PC-9 (cell line): ENCODE measurements around the gene PIAS1.

Experiments
- EZH2 ChIP-seq: fragments of 200-600 bp; sonication (generic); IDR thresholded peaks from 2 replicates; pipeline ENCODE4 v1.8.0; 2017; ENCODE audit warnings: antibody characterized with exemption, low read depth
- TF ChIP-seq, protein P1 (sequence below): fragments of 200-600 bp; sonication (generic); conservative IDR thresholded peaks from 2 replicates; pipeline ENCODE4 v1.6.1; 2017; ENCODE audit warnings: mixed run types, antibody characterized with exemption, mild to moderate bottlenecking, moderate library complexity

DNA sequence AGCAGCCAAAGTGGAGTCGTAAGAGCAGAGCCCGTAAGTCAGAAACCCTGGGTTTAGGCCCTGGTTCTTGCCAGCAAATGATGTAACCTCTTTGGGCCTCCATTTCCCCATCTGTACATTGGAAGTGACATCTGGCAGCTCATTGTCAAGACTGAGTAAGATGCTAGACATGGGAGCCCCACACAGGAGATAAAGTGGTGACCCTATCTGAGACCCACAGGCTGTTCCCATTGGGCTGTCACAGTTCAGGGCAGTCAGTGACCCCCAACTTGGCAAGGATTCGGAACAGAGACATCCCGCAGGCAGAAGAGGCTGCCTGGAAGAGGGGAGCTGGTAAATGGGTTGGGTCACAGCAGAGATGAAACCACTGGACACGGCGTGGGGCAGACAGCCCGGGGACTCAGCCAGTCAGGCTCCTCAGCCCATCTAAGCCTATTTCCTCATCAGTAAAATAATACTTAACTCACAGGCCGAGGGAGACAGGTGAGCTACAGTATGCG lies 173.6 kb downstream of the PIAS1 start:
- TF ChIP-seq, protein P1, sequence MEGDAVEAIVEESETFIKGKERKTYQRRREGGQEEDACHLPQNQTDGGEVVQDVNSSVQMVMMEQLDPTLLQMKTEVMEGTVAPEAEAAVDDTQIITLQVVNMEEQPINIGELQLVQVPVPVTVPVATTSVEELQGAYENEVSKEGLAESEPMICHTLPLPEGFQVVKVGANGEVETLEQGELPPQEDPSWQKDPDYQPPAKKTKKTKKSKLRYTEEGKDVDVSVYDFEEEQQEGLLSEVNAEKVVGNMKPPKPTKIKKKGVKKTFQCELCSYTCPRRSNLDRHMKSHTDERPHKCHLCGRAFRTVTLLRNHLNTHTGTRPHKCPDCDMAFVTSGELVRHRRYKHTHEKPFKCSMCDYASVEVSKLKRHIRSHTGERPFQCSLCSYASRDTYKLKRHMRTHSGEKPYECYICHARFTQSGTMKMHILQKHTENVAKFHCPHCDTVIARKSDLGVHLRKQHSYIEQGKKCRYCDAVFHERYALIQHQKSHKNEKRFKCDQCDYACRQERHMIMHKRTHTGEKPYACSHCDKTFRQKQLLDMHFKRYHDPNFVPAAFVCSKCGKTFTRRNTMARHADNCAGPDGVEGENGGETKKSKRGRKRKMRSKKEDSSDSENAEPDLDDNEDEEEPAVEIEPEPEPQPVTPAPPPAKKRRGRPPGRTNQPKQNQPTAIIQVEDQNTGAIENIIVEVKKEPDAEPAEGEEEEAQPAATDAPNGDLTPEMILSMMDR, result no peak
- no peak for TF ChIP-seq EZH2
